Measurements from ENCODE around the gene FEV.

Gene FEV

DNA sequence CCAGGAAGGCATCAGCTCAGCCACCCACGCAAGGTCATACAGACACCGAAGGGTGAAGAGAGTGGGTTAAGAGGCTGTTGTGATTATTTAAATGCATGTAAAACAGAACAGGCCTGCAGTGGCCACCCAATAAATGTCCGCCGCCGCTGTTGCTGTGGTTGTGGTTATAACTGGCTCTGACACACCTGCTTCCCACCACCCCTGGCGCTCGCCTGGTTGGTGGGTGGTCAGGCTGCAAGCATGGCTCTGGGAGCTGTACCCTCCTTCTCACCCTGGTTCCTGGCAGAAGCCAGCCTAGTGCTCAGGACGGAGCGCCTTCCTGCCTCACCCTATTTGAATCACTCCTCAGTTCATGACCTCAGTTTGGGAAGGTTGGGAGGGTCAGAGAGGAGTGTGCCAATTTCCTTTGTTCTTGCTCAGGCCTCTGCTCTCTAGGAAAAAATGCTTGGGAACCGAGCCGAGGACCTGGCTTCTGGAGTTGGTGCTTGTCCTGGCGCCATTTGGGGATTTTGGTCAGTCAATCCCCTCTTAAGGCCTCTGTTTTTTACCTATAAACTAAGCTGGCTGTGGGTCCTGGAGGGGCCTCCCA lies 13.5 kb upstream of the FEV start:
- no peak for TF ChIP-seq CTCF (IDR thresholded peaks at IDR 0.05; ENCODE audit: low read length, missing control alignments)
- DNase-seq (ENCODE audit: low read depth), result no peak
- H3K4me3 ChIP-seq (replicated peaks; ENCODE audit: low read depth, low read length), result no peak overlapping the region

GRCh38 chr2:218997731-218998130 lies 12.7 kb upstream of the FEV start:
- no peak overlapping the region for H3K4me3 ChIP-seq (replicated peaks; ENCODE audit: low read depth, low read length)
- no peak for DNase-seq (ENCODE audit: low read depth)
- TF ChIP-seq CTCF (IDR thresholded peaks at IDR 0.05; ENCODE audit: low read length, missing control alignments), result no peak

- no peak overlapping the region for H3K4me3 ChIP-seq (replicated peaks; ENCODE audit: low read depth, low read length)
- no peak for TF ChIP-seq CTCF (IDR thresholded peaks at IDR 0.05; ENCODE audit: low read length, missing control alignments)
- no peak for DNase-seq (ENCODE audit: low read depth)
Measured at GRCh38 chr2:218996937-218997336, 12.0 kb upstream of the FEV start.

DNA sequence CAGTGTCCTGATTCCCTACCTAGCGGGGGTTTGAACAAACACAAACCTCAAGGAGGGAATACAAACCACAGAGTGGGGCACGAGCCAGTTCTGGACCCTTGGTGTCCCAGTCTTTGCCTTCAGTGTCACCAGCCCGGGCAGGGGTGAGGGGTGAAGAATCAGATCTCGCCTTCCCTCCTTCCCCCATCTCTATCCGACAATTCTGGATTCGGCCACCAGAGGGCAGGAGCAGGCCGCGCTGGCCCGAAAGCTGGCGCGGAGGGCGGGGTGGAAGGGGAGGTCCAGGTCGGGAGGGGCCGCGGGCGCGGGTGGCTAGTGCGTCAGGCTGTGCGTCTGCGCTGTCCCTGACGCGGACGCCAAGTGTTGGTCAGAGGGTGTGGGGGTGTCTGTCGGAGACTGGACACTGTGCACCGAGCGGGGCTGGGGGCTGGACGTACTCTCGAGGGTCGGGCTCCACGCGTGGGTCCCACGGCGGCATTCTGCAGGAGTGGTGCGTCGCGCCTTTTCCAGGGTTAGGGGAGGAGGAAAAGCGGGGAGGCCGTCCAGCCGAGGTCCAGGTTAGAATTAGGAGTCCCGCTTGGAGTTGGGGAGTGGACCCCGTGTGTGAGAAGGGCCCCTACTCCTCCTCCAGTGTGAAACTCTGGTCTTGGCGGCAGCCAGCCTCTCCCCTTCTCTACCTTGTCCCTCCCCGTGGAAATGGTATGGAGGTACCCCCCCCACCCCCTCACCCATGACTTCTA lies 11.2 kb upstream of the FEV start:
- TF ChIP-seq CTCF (IDR thresholded peaks at IDR 0.05; ENCODE audit: low read length, missing control alignments), result peak; percentile 70
- peak; percentile 82 for DNase-seq (ENCODE audit: low read depth)
- H3K4me3 ChIP-seq (replicated peaks; ENCODE audit: low read depth, low read length), result peak overlapping the region; percentile 42

DNA sequence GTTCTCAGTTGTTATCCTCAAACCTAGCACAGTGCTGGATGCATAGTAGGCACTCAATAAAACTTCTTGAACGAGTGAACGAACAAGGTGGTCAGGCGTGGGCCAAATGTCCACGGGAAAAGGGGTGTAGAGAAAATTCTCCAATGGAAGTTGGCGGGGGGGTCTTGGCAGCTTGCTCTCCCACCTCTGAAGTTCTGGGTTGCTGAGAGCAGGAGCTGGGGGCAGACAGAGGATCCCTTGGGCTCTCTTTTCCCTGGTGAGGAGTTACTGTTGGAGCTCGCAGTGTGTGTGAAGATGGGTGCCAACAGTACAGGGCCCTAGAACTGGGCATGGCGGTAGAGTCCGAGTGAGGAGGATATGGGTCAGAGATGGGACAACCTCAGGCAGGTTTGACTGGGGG lies 10.6 kb upstream of the FEV start:
- DNase-seq (ENCODE audit: low read depth), result no peak
- H3K4me3 ChIP-seq (replicated peaks; ENCODE audit: low read depth, low read length), result no peak overlapping the region
- TF ChIP-seq CTCF (IDR thresholded peaks at IDR 0.05; ENCODE audit: low read length, missing control alignments), result no peak

DNA sequence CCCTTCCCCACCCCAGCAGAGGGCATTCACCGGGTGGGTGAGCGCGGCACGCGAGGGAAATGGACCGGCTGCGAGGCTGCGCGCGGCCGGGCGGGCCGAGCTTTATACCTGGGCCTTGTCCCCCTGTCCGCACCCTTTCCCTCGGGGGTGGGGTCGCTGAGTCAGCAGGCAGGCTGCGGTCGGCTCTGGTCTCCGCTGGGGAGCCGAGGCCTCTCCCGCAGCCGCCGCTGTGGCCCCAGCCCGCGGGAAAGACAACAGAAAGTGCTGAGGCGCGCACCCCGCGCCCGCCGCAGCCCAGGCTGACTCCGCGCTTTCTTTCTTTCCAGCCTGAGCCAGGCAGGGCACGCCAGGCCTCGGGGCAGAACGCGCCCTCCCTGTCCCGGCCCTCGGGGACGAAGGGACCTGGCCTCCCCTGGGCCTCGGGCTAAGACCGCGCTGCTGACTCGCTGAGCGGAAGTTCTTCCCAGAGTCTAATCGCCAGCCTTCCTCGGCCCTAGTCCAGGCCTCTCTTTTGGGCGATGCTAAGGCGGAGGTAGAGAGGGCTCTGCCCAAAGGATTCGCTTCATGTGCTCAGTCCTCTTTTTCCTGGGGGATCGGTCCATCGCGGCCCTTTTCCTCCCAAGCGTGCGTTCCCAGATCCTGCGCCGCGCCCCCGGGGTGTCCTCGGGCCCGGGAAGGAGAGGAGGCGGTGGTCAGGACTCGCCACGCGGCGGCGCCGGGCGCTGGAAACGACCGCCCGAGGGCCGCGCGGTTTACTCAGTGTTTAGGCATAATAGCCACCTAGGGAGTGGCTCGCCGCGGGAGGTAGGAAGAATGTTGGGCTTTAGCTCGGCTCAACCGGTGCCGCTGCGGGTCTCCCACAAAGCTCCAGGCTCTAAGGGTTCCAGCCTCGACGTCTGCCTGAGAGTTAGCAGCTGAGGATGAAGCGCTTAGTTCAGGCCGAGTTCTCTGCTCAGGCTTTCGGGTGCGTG lies 8.6 kb upstream of the FEV start, which contains the start of gene CRYBA2:
CRYBA2 (minus strand) TSS at position 78 of the 971 bp plus-strand sequence. CDS start 246 bp downstream, outside the sequence.
- H3K4me3 ChIP-seq (replicated peaks; ENCODE audit: low read depth, low read length), result peak within 1 kb of the TSS; percentile 17
- peak; percentile 7 for DNase-seq (ENCODE audit: low read depth)
- TF ChIP-seq CTCF (IDR thresholded peaks at IDR 0.05; ENCODE audit: low read length, missing control alignments), result no peak

Data from fibroblast of pulmonary artery (primary cell).